Neuronal stem cell (in vitro differentiated cells): ENCODE results near the gene CD248.

Experiments
- DNase-seq: peaks from one replicate; pipeline ENCODE4 v3.0.0-alpha.2; 2013; ENCODE audit warnings: low spot score
- H2AFZ ChIP-seq: one replicate; pipeline ENCODE4 v1.6.1; 2013; ENCODE audit warnings: mild to moderate bottlenecking, low read length, inconsistent platforms
- H2AK5ac ChIP-seq: 2 replicates; pipeline ENCODE4 v1.6.1; 2013; ENCODE audit warnings: low read depth, mild to moderate bottlenecking, inconsistent platforms, low read length, moderate library complexity, mixed read lengths
- H2BK120ac ChIP-seq: 2 replicates; pipeline ENCODE4 v1.6.1; 2013; ENCODE audit warnings: low read depth, mild to moderate bottlenecking, inconsistent platforms, low read length, moderate library complexity, mixed read lengths
- H2BK12ac ChIP-seq: one replicate; pipeline ENCODE4 v1.6.1; 2013; ENCODE audit warnings: low read length, inconsistent platforms
- H2BK15ac ChIP-seq: 2 replicates; pipeline ENCODE4 v1.6.1; 2013; ENCODE audit warnings: mild to moderate bottlenecking, low read length, inconsistent platforms, mixed read lengths
- H2BK5ac ChIP-seq: one replicate; pipeline ENCODE4 v1.6.1; 2013; ENCODE audit warnings: inconsistent platforms, mild to moderate bottlenecking, low read length, moderate library complexity
- H3K14ac ChIP-seq: one replicate; pipeline ENCODE4 v1.6.1; 2013; ENCODE audit warnings: low read length, inconsistent platforms
- H3K18ac ChIP-seq: 2 replicates; pipeline ENCODE4 v1.6.1; 2013; ENCODE audit warnings: low read length, inconsistent platforms
- H3K23ac ChIP-seq: 2 replicates; pipeline ENCODE4 v1.6.1; 2013; ENCODE audit warnings: low read depth, mild to moderate bottlenecking, mixed read lengths, low read length, inconsistent platforms; ENCODE audit not compliant: poor library complexity
- H3K27ac ChIP-seq: replicated peaks from 3 replicates; pipeline ENCODE4 v1.5.1; 2013; ENCODE audit warnings: low read length, inconsistent platforms
- H3K27me3 ChIP-seq, 3 experiments: 2 replicates each; pipeline ENCODE4 v1.6.1; 2013; ENCODE audit warnings: low read length in 3 of 3, mild to moderate bottlenecking in 2 of 3, inconsistent platforms in 1 of 3, low read depth in 1 of 3, mixed read lengths in 1 of 3, moderate library complexity in 1 of 3; ENCODE audit not compliant: control insufficient read depth in 3 of 3, insufficient read depth in 3 of 3
- H3K36me3 ChIP-seq, 2 donors: replicated peaks in 1 of 2; 2 replicates each; pipeline ENCODE4 v1.6.1; 2013; ENCODE audit warnings: low read length in 2 of 2; ENCODE audit not compliant: control insufficient read depth in 2 of 2, insufficient read depth in 2 of 2
- H3K4ac ChIP-seq: 2 replicates; pipeline ENCODE4 v1.6.1; 2013; ENCODE audit warnings: inconsistent platforms, mild to moderate bottlenecking, low read length, moderate library complexity
- H3K4me1 ChIP-seq, 2 donors: 1 replicate in 1 of 2; 2 replicates in 1 of 2; pipeline ENCODE4 v1.6.1; 2013; ENCODE audit warnings: low read length in 2 of 2, low read depth in 1 of 2; ENCODE audit not compliant: control insufficient read depth in 2 of 2, insufficient read depth in 1 of 2
- H3K4me2 ChIP-seq: one replicate; pipeline ENCODE4 v1.6.1; 2013; ENCODE audit warnings: mild to moderate bottlenecking, low read length, inconsistent platforms; ENCODE audit not compliant: insufficient read depth, poor library complexity, severe bottlenecking
- H3K4me3 ChIP-seq, 2 donors: 2 replicates each; pipeline ENCODE4 v1.5.1; 2013; ENCODE audit warnings: low read length in 2 of 2, mild to moderate bottlenecking in 2 of 2, inconsistent platforms in 1 of 2, moderate library complexity in 1 of 2
- H3K79me1 ChIP-seq: one replicate; pipeline ENCODE4 v1.6.1; 2013; ENCODE audit warnings: low read depth, mild to moderate bottlenecking, inconsistent platforms, low read length, moderate library complexity
- H3K9ac ChIP-seq: one replicate; pipeline ENCODE4 v1.6.1; 2013; ENCODE audit warnings: mild to moderate bottlenecking, low read depth, low read length, inconsistent platforms; ENCODE audit not compliant: poor library complexity
- H3K9me3 ChIP-seq, 2 donors: replicated peaks in 1 of 2; 2 replicates each; pipeline versions ENCODE3 to v1.6.1; 2013; ENCODE audit warnings: low read length in 2 of 2, mild to moderate bottlenecking in 2 of 2, inconsistent platforms in 1 of 2, low read depth in 1 of 2, mixed read lengths in 1 of 2, moderate library complexity in 1 of 2; ENCODE audit not compliant: control insufficient read depth in 2 of 2, insufficient read depth in 1 of 2
- H4K8ac ChIP-seq: one replicate; pipeline ENCODE4 v1.6.1; 2013; ENCODE audit warnings: low read depth, mild to moderate bottlenecking, inconsistent platforms, low read length, moderate library complexity
- H4K91ac ChIP-seq: one replicate; pipeline ENCODE4 v1.6.1; 2013; ENCODE audit warnings: low read length, low read depth, mild to moderate bottlenecking, inconsistent platforms; ENCODE audit not compliant: poor library complexity
- WGBS, 2 donors: extraction: QIAGEN DNeasy Blood & Tissue Kit; methylation state at CpG; one replicate each; pipeline ENCODE4 v1.1.7; 2013; ENCODE audit warnings: missing lambda C conversion rate in 2 of 2, mixed read lengths in 1 of 2; ENCODE audit not compliant: insufficient read length in 2 of 2, insufficient replicate concordance in 1 of 2; ENCODE audit errors: extremely low coverage in 2 of 2; 5-methylcytosine and 5-hydroxymethylcytosine counted together

Gene CD248

DNA sequence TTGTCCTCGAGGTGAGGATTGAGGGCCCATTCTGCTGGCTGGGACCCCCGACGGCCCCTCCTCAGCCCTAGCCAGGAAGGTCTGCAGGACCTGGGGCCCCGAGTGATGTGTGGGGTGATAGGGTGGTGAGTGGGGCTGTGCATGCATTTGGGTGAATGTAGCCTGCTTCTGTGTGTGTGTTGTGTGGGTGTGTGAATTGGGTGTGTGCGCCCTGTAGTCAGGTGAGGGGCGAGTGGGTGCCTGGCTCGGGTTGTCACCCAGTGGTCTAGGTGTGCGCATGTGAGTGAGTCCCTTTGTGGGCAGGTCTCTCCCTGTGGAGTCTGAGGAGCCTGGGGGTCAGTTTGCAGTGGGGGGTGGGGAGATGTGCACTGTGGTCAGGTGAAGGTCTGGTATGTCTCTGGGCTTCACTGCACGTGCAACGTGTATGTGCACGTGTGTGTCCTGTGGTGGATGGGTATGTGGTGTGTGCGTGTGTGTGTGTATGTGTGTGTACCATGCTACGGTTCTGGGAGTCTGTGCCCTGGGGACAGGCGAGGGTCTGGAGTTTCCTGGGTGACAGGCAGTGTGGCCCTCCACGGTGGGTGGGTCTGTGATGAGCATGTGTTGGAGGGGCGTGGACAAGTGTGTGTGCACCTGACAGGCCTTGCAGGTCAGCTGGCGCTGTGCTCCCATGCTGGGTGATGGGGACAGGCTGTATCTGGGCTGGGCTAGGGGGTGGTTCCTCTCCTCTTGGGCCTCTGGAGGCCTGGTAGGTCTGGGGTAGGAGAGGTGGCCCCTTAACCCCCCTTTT lies 24.1 kb downstream of the CD248 start:
- Histone ChIP-seq H3K4me1 (peaks cover 9 to 13% of the 10 kb centered on the region in 2 donors), H2BK120ac (no peak overlapping the region), H3K9ac (no peak overlapping the region), H2BK5ac (no peak overlapping the region), H4K8ac (no peak overlapping the region), H3K36me3 (no peaks in the 10 kb centered on the region), H3K4ac (no peak overlapping the region), H3K79me1 (peaks cover 8% of the 10 kb centered on the region), H3K4me2 (peak overlapping the region; percentile 57), H3K18ac (peak overlapping the region; percentile 85), H3K9me3 (peaks cover 0 to 5% of the 10 kb centered on the region in 2 donors), H3K4me3 (no peak overlapping the region), H3K27ac (no peak overlapping the region), H3K27me3 (peaks cover 19 to 67% (median 40%) of the 10 kb centered on the region in 3 experiments), H3K23ac (peak overlapping the region; percentile 85), H2BK12ac (no peak overlapping the region), H4K91ac (peak overlapping the region; percentile 22), H2AK5ac (no peak overlapping the region), H2BK15ac (peak overlapping the region; percentile 24), H3K14ac (peak overlapping the region; percentile 63), H2AFZ (no peak overlapping the region)
- WGBS, 2 donors = no CpG with 5 or more reads among the region's 17 CpGs
- DNase-seq = no peak

DNA sequence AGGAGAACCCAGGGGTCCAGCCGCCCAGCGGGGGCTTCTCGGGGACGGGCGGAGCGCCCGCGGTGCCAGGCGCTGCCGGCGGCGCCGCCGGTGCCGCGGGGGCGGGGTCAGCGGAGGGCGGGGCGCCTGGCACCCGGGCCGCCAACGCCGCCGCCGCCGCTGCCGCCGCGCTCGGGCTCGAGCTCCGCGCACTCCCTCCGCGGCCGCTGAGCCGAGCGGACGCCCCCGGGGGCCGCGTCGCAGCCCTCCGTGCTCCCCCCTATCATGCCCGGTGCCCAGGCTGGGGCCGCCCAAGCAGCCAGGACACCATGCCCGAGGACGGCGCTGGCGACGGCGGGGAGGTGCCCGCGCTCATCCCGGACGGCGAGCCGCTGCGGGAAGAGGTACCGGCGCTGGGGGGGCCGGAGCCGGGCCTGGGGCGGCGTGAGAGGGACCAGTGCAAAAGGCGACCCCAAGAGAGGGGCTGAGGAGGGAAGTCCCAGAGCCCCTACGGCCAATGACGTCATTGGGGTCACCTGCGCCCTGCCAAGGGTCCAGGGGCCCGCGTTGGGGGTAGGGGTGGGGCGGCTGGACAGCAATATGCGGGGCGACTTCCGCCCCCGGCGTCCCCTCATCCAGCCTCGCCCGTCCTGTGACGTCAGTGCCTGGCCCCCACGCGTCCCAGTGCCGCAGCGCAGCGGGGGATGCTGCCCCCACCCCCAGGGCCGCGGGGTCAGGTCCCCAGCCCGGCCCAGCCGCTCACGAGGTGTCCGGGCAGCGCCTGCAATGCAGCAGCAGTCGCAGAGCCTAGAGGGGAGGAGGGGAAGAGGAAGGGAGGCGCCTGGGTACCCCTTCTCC lies 24.9 kb downstream of the CD248 start, which contains the start of gene TMEM151A:
TSS of gene TMEM151A (plus strand) at position 189 of the 837 bp plus-strand sequence. CDS start at position 309, 120 bp downstream.
- Histone ChIP-seq H3K79me1 (peaks cover 8% of the 10 kb centered on the region), H3K4ac (no peak within 1 kb of the TSS), H3K18ac (peak within 1 kb of the TSS; percentile 85), H3K14ac (peak within 1 kb of the TSS; percentile 2), H3K9me3 (peaks cover 0 to 5% of the 10 kb centered on the region in 2 donors), H4K8ac (no peak within 1 kb of the TSS), H3K4me2 (peak within 1 kb of the TSS; percentile 57), H2AFZ (peak within 1 kb of the TSS; percentile 68), H4K91ac (peak within 1 kb of the TSS; percentile 22), H2BK12ac (no peak within 1 kb of the TSS), H3K9ac (no peak within 1 kb of the TSS), H3K27me3 (peaks cover 19 to 58% (median 40%) of the 10 kb centered on the region in 3 experiments), H2BK5ac (peak within 1 kb of the TSS; percentile 66), H3K23ac (peak within 1 kb of the TSS; percentile 85), H2AK5ac (no peak within 1 kb of the TSS), H3K4me3 (peak within 1 kb of the TSS in 1 of 2 donors; percentile 71), H3K4me1 (peaks cover 9 to 14% of the 10 kb centered on the region in 2 donors), H3K36me3 (peaks cover 0 to 4% of the 10 kb centered on the region in 2 donors), H2BK15ac (peak within 1 kb of the TSS; percentile 24), H3K27ac (no peak within 1 kb of the TSS), H2BK120ac (no peak within 1 kb of the TSS)
- no CpG with 5 or more reads among the region's 95 CpGs for WGBS, 2 donors
- no peak for DNase-seq

GRCh38 chr11:66291303-66291705 lies 25.5 kb downstream of the CD248 start:
- no CpG with 5 or more reads among the region's 16 CpGs for WGBS, 2 donors
- peak overlapping the region; percentile 57 for H3K4me2 ChIP-seq
- no peak overlapping the region for H3K27ac ChIP-seq

GRCh38 chr11:66290330-66290621 lies 26.6 kb downstream of the CD248 start:
- DNase-seq = no peak
- Histone ChIP-seq H3K4ac (no peak overlapping the region), H3K14ac (no peak overlapping the region), H2AFZ (no peak overlapping the region), H2BK5ac (no peak overlapping the region), H3K4me1 (peaks cover 9 to 14% of the 10 kb centered on the region in 2 donors), H3K9me3 (peaks cover 0 to 5% of the 10 kb centered on the region in 2 donors), H3K4me2 (no peak overlapping the region), H3K18ac (no peak overlapping the region), H3K79me1 (peaks cover 8% of the 10 kb centered on the region), H2AK5ac (no peak overlapping the region), H3K36me3 (peaks cover 8 to 18% of the 10 kb centered on the region in 2 donors), H2BK15ac (no peak overlapping the region), H4K8ac (no peak overlapping the region), H2BK120ac (no peak overlapping the region), H3K4me3 (no peak overlapping the region), H3K27me3 (peaks cover 19 to 46% (median 40%) of the 10 kb centered on the region in 3 experiments), H3K27ac (no peak overlapping the region), H3K23ac (no peak overlapping the region), H4K91ac (no peak overlapping the region), H2BK12ac (no peak overlapping the region), H3K9ac (no peak overlapping the region)
- no CpG with 5 or more reads among the region's 2 CpGs for WGBS, 2 donors

More at GRCh38 chr11:66291303-66291705, 25.5 kb downstream of the CD248 start:
- Histone ChIP-seq H3K9ac (no peak overlapping the region), H2AFZ (no peak overlapping the region), H4K91ac (no peak overlapping the region), H2BK12ac (no peak overlapping the region), H2BK15ac (no peak overlapping the region), H3K4me3 (peak overlapping the region in 1 of 2 donors; percentile 40), H3K9me3 (peaks cover 0 to 5% of the 10 kb centered on the region in 2 donors), H3K36me3 (peaks cover 3 to 10% of the 10 kb centered on the region in 2 donors), H3K79me1 (peaks cover 10% of the 10 kb centered on the region), H2BK5ac (peak overlapping the region; percentile 66), H4K8ac (no peak overlapping the region), H3K14ac (no peak overlapping the region), H3K4ac (no peak overlapping the region), H3K18ac (no peak overlapping the region), H2AK5ac (no peak overlapping the region), H3K27me3 (peaks cover 19 to 52% (median 40%) of the 10 kb centered on the region in 3 experiments), H3K23ac (no peak overlapping the region), H3K4me1 (peaks cover 9 to 14% of the 10 kb centered on the region in 2 donors), H2BK120ac (no peak overlapping the region)
- DNase-seq = no peak
